A549 (cell line): ENCODE data around the gene LAMTOR5.

Experiments used
- HOXB5 ChIP-seq: fragments of 250-450 bp; sonication (Bioruptor Pico); IDR thresholded peaks from 2 replicates; pipeline ENCODE4 v1.5.0; 2020; ENCODE audit warnings: mild to moderate bottlenecking, moderate library complexity
- MYC ChIP-seq: IDR thresholded peaks from 2 replicates; pipeline ENCODE4 v1.6.1; 2012; ENCODE audit warnings: mild to moderate bottlenecking, inconsistent platforms, low read length, improper control_type of control experiment, borderline replicate concordance
- NR3C1 ChIP-seq: fragments of >200 bp; sonication (Bioruptor Twin); formaldehyde crosslinking; IDR thresholded peaks from 3 replicates; pipeline ENCODE4 v1.6.1; 2017
- POLR2A ChIP-seq: IDR thresholded peaks from 2 replicates; pipeline ENCODE4 v1.6.1; 2012; ENCODE audit warnings: mild to moderate bottlenecking, low read length
- RCOR1 ChIP-seq: fragments of 150-350 bp; IDR thresholded peaks from 2 replicates; pipeline ENCODE4 v1.6.1; 2014; ENCODE audit warnings: antibody characterized with exemption, low read length, low read depth
- SMC3 ChIP-seq: fragments of >200 bp; sonication (Bioruptor Twin); formaldehyde crosslinking; IDR thresholded peaks from 3 replicates; pipeline ENCODE4 v1.6.1; 2018; ENCODE audit warnings: inconsistent platforms
- ZFP36 ChIP-seq: fragments of 450-650 bp; IDR thresholded peaks from 2 replicates; pipeline ENCODE4 v1.6.1; 2014; ENCODE audit warnings: borderline replicate concordance; ENCODE audit not compliant: partially characterized antibody
- ZNF302 ChIP-seq: fragments of 250-450 bp; sonication (Bioruptor Pico); IDR thresholded peaks from 2 replicates; pipeline ENCODE4 v1.9.0; 2021; ENCODE audit warnings: inconsistent platforms, mild to moderate bottlenecking, moderate library complexity
- TF ChIP-seq, protein P1 (sequence below): fragments of 200-600 bp; sonication (generic); IDR thresholded peaks from 2 replicates; pipeline ENCODE4 v1.6.1; 2016; ENCODE audit warnings: antibody characterized with exemption, mild to moderate bottlenecking, moderate library complexity
- TF ChIP-seq, protein P2 (sequence below): fragments of >200 bp; sonication (Bioruptor Twin); formaldehyde crosslinking; IDR thresholded peaks from 3 replicates; pipeline ENCODE4 v1.5.1; 2016
- TF ChIP-seq, protein P3 (sequence below): IDR thresholded peaks from 2 replicates; pipeline ENCODE4 v1.6.1; 2012

DNA sequence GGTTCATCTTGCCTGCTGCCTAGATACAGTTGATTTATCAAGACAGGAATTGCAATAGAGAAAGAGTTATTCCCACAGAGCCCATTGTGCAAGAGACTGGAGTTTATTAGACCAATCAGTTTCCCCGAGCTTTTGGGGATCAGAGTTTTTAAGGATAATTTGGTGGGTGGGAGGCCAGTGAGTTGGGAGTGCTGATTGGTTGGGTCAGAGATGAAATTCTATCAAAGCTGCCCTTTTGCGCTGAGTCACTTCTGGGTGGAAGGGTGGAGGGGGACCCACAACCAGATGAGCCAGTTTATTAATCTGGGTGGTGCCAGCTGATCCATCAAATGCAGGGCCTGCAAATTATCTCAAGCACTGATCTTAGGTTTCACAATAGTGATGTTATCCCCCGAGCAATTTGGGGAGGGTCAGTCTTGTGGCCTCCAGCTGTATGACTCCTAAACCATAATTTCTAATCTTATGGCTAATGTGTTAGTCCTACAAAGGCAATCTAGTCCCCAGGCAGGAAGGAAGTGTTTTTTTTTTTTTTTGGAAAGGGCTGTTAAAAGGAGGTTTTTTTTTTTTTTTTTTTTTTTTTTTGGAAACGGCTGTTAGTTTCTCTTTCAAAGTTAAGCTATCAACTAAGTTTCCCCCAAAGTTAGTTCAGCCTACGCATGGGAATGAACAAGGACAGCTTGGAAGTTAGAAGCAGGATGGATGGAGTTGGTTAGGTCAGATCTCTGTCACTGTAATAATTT, 24.1 kb downstream of the LAMTOR5 start:
- TF ChIP-seq, protein P1, sequence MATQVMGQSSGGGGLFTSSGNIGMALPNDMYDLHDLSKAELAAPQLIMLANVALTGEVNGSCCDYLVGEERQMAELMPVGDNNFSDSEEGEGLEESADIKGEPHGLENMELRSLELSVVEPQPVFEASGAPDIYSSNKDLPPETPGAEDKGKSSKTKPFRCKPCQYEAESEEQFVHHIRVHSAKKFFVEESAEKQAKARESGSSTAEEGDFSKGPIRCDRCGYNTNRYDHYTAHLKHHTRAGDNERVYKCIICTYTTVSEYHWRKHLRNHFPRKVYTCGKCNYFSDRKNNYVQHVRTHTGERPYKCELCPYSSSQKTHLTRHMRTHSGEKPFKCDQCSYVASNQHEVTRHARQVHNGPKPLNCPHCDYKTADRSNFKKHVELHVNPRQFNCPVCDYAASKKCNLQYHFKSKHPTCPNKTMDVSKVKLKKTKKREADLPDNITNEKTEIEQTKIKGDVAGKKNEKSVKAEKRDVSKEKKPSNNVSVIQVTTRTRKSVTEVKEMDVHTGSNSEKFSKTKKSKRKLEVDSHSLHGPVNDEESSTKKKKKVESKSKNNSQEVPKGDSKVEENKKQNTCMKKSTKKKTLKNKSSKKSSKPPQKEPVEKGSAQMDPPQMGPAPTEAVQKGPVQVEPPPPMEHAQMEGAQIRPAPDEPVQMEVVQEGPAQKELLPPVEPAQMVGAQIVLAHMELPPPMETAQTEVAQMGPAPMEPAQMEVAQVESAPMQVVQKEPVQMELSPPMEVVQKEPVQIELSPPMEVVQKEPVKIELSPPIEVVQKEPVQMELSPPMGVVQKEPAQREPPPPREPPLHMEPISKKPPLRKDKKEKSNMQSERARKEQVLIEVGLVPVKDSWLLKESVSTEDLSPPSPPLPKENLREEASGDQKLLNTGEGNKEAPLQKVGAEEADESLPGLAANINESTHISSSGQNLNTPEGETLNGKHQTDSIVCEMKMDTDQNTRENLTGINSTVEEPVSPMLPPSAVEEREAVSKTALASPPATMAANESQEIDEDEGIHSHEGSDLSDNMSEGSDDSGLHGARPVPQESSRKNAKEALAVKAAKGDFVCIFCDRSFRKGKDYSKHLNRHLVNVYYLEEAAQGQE = no peak
- TF ChIP-seq, protein P2, sequence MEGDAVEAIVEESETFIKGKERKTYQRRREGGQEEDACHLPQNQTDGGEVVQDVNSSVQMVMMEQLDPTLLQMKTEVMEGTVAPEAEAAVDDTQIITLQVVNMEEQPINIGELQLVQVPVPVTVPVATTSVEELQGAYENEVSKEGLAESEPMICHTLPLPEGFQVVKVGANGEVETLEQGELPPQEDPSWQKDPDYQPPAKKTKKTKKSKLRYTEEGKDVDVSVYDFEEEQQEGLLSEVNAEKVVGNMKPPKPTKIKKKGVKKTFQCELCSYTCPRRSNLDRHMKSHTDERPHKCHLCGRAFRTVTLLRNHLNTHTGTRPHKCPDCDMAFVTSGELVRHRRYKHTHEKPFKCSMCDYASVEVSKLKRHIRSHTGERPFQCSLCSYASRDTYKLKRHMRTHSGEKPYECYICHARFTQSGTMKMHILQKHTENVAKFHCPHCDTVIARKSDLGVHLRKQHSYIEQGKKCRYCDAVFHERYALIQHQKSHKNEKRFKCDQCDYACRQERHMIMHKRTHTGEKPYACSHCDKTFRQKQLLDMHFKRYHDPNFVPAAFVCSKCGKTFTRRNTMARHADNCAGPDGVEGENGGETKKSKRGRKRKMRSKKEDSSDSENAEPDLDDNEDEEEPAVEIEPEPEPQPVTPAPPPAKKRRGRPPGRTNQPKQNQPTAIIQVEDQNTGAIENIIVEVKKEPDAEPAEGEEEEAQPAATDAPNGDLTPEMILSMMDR = no peak
- no peak for TF ChIP-seq MYC
- no peak for TF ChIP-seq HOXB5
- TF ChIP-seq POLR2A = no peak
- TF ChIP-seq, protein P3, sequence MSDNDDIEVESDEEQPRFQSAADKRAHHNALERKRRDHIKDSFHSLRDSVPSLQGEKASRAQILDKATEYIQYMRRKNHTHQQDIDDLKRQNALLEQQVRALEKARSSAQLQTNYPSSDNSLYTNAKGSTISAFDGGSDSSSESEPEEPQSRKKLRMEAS = no peak
- no peak for TF ChIP-seq SMC3
- TF ChIP-seq RCOR1 = no peak
- no peak for TF ChIP-seq ZFP36
- no peak for TF ChIP-seq NR3C1
- no peak for TF ChIP-seq ZNF302 (CRISPR knock-in tag)
